Activated T-cell treated with anti-CD3 and anti-CD28 coated beads for 48 hours (primary cell): ENCODE measurements around the gene C6orf132.
"Not testable (repeated sequence)": the region's sequence is repeated elsewhere in the genome, so short reads cannot be mapped to it uniquely, and the experiment has no call there.

Experiments used
- DNase-seq: peaks from one replicate; pipeline ENCODE4 v3.0.0-alpha.2; 2020; ENCODE audit warnings: low read depth

Gene C6orf132, protein sequence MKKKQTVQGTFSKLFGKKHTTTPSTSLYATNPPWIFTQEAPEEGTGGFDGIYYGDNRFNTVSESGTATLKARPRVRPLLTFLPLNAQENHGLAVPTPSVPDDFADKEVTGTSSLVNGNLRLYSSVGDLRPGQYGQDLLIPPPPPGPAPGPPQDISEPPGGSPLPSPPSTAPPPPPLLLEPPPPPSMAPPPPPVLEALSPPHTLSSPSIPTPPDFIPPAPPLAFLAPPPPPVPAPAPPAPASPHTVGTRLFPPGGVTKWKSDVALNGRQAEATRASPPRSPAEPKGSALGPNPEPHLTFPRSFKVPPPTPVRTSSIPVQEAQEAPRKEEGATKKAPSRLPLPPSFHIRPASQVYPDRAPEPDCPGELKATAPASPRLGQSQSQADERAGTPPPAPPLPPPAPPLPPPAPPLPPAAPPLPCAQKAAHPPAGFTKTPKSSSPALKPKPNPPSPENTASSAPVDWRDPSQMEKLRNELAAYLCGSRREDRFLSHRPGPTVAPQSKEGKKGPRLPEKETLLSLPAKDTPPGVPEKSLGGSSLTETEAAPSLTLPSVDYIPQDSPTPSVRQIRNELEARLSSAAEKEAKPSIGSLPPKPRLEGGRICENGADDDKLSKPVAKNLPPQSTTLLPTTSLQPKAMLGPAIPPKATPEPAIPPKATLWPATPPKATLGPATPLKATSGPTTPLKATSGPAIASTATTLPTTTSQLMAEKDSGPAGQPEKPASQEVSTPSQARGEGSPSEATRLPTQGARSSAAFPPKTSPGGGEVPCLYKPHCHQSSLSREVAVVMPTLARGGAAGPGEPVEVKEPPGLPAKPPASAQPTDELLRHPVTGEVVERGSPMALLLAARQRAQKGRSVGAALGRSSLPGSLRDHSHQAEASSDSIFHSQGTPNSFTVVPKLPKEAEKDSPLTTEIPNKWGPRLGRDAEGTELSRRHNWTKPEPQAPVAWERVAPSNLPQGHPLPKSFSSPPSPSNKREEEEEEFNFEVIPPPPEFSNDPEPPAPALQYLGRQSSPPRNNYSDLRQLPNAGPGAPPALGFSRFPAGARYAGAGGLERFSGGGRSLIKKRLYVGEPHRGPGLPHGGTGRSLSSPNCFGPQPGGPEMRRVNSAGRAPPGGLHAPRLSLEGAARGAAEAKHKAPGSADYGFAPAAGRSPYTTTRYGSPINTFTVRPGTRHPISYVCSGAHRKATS

DNA sequence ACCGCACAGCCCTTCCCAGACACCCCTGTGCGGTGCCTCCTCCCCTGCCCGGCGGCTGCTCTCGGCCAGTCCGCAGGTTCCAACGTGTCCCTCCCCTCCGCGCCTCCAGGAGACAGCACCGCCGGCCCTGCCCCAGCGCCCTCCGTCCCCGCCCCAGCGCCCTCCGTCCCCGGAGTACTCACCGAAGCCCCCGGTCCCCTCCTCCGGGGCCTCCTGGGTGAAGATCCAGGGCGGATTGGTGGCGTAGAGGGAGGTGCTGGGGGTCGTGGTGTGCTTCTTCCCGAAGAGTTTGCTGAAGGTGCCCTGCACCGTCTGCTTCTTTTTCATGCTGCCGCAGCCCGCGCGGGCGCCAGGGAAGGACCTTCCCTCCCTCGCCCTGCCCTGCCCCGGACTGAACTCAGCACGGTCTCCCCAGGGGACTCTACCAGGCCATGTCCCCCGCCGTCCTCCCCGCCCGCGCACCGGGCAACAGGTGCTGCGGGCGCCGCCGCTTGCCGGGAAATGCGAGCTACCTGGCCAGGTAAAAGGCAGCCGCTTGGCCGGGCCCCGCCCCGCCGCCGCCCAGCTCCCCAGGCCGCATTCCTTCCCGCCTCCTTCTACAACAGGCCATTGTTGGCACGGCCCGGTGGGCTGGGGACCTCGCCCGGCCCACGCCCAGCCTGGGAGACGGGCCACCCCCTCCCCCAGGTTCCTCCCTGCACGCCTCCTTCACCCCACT lies at the start of gene C6orf132:
Gene C6orf132, minus strand, starts transcription at position 503 of the 718 bp plus-strand sequence. Its CDS starts 176 bp downstream, at position 327.
- no peak for DNase-seq

DNA sequence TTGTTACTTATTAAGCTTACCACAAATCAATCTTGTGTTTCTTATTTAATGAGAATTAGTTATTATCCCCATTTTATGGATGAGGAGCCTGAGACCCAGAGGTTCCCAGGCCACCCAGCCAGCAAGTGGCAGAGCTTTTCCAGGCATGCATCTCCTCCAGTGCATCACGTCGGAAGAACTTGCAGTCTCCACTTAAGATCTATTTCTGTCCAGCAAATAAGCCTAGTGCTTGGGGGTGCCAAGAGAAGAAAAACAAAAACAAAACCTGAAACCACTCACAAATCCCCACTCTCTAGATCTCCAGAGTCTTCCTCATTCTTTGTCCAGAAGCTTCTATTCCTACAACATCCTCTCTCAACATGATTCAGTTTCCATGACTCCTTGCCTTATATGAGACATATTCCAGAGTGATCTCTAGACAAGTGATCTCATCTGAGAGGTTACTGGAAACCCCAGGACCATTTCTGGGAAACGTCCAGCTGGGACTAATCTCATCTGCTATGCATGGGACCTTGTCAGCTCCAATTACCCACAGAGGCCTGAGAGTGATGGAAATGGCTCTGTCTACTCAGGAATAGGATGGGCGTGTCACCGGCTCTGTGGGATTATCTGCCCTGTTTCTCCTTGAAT lies 48.2 kb upstream of the C6orf132 start:
- DNase-seq: no peak

DNA sequence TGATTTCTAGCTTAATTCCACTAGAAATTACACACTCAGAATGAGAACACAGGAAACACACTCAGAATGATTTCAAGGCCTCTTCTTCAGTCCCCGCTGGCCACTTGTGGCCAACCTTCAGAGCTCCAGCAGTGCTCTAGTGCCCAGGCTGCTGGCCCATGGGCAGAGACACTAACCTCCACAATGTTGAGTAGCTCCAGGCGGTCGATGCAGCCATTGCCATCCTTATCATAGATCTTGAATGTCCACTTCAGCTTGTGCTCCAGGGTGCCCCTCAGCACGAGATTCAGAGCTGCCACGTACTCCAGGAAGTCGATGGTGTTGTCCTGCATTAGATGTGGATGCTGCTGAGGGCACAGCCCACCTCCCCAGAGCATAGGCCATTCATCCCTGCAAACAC lies 46.0 kb upstream of the C6orf132 start:
- no peak for DNase-seq

DNA sequence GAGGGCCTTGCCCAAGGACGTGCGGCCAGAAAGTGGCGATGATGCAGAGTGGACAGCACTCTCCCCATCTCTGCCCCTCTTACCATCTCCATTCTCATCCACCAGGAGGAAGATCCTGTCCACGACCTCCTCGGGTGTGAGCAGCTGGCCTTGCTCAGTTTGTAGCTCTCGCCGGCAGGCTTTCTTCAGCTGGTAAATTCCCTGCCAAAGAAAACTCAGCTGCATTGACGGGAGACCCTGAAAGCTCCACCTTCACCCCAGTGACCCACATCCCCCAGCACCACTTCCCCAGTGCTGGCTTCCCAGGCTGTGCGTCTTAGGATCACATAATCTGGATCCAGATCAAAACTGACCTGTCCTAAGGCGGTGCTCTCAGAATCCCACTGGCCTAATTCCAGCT lies 43.2 kb upstream of the C6orf132 start:
- no peak for DNase-seq

DNA sequence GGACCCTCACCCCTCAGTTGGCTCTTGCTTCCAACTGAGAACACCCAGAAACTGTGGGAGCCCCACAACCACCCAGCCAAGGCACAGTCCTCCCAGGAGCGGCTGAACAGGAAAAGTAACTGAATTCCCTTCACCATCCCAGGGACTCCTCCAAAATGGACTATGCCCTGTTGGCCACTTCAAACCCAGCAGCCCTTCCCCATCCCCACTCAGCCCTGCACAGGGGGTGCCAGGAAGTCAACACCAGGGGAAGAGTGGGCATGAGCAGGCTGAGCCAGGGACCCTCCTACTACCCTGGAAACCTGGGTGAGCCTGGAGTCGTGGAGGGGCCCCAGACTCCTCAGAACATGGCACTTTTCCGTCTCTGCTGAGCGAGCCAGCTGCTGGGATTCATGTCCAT lies 42.1 kb upstream of the C6orf132 start:
- no peak for DNase-seq

DNA sequence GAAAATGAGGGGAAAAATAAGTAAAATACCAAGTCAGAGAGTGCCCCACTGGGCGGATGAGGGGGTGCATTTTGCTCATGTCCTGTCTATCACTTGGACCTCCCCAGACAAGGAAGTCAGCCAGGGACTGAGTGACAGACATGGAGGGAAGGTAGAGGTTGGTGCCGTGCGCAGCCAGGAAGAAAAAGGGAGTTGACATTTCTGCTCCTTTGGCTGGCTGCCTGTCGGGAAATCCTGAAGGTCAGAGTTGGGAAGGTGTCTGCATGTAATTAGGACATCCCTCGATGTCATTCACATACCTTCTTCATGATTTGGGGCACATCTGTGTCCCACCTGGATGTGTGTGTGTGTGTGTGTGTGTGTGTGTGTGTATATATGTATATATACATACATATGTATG lies 39.7 kb upstream of the C6orf132 start:
- no peak for DNase-seq

DNA sequence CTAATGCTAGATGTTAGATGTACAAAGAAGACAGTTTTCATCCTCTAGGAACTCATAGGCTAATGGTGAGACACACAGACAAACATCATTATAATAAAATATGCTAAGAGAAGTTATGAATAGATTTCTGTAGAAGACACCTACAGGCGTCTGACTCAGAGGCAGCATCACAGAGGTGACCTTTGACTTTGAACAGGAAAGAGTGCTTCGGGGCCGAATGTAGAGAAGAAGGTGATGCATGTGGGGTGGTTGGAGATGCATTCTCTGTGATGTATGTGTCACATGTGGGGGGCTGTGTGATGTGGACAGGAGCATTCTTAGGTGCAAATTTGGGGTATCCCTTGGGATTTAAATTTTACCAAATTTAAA lies 37.5 kb upstream of the C6orf132 start:
- peak; percentile 13 for DNase-seq

DNA sequence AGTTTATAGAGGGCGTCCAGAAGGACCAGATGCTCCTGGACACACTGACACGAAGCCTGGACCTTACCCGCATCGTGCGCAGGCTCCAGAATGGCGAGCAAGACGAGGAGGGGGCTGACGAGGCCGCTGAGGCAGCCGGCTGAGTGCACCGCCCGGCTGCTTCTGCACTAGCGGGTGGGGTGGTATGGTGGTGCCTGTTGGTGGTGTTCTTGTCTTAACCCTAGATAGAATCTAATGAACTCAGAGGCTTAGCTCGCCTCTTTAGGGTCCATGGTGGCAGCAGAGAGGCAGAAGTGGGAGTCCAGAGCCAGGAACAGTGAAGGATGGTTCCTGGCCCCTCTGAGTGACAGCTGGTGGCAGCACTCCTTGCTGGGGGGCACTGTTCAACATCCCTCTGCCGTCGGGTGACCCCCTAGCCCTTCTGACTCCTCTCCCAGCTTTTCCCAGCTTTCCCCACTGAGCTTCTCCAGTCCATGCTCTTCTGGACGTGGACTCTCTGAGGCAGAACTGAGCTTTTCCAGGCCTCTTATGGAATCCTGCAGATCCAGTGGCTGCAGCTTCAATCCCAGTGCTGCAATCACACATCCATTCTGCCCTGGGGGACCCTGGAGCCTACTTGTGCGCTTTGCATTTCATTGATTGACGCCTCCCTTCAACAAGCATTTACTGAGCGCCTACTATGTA lies 37.0 kb upstream of the C6orf132 start:
- DNase-seq: no peak

DNA sequence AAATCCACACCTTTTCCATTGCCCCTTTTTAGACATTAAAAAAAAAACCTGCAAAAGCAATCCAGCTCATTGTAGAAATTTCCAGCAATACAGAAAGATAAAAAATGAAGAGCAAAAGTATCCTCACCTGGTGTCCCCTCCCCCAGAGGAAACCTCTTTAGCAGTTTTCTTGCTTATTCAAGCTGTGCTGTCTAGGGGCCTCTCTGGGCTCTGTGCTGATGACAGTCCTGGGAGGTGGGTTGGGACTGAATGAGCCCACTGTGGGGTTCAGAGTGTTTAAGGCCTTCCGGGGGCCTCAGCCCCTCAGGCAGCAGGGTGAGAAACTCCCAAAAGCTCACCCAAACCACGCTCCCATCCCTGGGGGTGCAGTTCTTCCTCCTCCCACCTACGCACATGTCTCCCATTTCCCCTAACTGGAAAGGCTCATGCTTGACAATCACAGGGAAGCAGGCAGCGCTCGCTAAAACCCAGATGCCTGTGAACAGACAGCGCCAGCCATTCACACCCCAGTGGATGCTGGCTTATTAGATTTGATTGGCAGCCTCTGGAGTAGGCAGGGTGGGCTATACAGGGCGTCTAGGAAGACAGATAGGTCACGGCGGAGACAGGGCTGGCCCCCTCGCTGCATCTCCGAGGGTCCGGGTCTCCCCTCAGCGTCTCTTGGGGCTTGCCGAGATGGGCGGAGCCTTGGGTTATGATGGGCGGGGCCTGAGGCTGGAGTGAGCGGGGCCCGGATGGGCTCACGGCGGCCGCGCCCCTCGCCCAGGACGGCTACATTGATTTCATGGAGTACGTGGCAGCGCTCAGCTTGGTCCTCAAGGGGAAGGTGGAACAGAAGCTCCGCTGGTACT lies 35.3 kb upstream of the C6orf132 start:
- no peak for DNase-seq

DNA sequence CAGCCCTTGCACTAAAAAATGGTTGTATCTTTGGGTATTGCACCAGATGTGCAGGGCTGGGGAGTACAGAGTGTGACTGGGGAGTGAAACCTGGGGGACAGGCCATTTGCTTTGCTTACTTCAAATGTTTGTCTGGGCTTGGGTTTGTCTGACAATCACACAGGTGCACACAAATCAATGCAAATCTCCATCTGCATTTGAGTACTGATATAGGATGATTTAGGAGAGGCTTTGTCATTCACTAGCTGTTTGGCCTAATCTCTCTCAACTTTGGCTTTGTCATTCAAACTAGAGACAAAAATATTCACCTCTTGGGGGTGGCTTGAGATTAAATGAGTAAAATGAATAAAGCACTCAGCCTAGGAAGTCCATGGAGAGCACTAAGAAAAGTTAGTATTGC lies 34.6 kb upstream of the C6orf132 start:
- DNase-seq: no peak

DNA sequence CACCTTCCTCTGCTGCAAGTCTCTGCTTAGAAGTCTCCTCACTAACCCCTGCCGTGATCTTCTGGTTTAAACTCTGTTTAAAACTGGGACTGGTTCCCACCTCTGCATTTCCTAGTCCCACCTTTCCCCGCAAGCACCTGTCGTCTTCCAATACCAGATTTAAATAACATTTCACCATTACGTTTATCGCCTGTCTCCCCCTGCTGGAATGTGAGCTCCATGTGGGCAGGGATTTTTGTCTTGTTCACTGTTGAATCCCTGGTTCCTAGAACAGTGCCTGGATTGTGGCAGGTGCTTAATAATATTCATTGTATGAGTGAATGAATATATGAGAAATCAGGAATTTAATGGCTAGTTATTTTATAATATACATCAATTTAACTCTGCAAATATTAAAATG lies 33.4 kb upstream of the C6orf132 start:
- DNase-seq: no peak

DNA sequence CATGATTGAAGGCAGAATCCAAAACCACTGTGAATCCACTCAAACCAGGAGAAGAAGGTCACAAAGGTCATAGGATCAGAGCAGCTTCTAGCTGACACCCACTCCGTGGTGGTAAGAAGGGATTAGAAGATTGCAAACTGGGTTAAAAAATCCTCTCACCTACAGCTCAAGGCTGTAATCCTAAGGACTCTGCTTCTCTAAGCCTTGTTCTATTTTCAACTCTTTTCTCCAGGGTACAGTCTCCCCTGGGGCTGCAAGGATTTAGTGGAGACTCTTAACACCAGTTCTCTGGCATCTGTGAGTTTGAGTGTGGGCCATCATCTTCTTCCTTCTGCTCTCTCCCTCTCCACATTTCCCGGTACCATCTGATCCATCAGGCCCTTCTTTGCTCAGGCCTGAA lies 30.7 kb upstream of the C6orf132 start, which contains the start of gene GUCA1A:
Gene GUCA1A, plus strand, starts transcription at position 264 of the 400 bp plus-strand sequence. CDS start 250 bp downstream, outside the sequence.
- DNase-seq: no peak

DNA sequence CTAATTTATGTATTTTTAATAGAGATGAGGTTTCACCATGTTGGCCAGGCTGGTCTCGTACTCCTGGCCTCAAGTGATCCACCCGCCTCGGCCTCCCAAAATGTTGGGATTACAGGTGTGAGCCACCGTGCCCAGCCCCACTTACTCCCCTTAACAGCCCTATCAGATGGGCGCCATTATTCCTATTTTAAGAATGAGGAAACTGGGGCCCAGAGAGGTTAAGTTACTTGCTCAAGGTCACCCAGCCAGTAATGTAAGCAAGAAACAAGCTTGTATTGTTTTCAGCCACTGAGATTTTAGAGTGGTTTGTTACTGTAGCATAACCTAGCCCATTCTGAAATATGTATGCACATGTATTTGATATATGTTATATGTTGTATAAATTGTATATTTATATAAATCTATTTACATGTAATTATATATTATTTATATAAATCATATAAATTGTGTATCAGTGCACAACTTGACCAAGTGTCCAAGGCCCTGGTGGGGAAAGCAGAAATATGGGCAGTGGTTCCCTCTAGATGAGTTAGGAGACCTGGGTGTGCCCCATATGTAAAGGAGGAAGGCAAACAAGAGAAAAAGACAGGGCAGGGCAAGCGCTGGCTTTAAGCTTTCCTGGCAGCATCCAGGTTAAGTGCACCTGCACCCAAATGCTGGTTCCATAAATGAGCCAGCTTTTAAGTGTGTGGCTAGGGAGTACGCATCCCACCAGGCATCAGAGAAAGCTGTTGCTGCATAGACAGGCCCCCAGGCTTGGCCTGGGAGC lies 29.6 kb upstream of the C6orf132 start:
- no peak for DNase-seq

DNA sequence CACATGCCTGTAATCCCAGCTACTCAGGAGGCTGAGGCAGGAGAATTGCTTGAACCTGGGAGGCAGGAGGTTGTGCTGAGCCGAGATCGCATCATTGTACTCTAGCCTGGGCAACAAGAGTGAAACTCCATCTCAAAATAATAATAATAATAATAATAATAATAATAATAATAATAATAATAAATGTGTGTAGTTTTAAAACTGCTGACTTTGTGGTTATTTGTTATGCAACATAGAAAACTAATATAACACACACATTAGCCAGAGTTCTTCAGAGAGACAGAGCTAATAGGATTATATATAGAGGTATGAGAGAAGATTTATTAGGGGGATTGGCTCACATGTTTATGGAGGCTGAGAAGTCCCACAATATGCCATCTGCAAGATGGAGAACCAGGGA lies 27.4 kb upstream of the C6orf132 start:
- DNase-seq: not testable (repeated sequence)

DNA sequence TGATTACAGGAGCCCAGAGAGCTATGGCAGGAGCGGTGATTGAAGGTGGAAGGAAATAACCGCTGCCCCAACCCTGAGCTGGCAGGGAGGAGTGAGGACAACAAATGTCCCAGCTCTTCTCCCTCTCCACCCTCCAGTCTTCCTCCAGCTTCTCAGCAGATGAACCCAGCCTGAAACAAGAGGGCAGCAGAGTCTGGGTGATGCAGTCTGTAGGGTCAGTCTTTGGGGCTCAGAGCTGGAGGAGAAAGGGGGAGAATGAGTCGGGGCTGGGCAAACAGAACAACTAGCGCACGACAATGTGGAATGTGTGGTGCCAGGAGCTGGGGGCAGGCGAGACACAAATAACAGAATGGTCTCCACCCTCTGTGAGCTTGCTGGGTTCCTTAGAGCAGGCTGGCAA lies 26.2 kb upstream of the C6orf132 start:
- no peak for DNase-seq

DNA sequence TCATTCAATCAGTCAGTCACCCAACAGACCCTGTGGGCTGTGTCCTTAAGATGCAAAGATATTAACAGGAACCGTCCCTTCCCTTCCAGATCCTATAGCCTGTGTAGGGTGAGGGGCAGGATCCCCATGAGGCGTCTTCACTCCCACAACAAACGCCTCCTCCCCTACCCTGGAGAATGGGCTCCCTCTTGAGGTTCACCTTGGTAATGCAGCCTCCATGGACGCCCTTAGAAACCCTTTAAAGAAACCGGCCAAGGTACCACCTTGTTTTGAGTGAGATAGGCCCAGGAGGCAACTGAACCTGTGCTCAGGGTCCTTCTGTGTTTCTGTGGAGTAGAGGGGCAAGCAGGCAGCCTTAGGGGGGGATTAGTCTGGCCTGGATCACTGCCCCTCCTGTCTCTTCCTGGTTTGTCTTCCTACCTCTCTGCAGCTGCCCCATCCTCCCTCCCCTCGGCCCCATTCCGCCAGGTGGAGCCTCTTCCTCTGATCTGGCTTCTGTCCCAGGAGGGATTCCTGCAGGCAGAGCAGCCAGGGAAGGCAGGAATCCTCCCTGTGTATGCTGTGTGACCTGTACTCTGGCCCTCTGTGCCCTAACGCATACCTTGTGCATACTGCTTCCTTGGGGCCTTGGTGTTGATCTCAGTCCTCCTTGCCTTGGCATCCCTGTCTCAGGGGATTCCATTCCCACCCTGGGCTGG lies 24.2 kb upstream of the C6orf132 start:
- peak; percentile 63 for DNase-seq

DNA sequence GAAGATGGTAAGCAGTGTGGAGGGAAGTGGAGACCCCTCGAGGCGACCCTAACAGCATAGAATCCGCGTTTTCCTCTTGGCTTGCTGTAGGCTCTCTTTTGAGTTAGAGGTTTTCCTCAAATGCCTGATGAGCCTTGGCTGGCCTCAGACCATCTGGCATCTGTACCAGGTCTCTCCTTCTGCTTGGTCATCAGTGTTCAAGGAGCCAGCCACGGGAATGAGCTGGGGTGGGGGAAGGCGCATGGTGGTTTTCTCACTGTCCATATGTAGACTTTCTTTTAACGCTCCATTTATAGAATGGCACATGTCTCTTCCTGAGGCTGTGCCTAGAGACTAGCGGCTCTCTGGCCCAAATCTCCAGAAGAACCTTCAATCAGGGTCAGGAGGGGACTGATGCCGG lies 22.6 kb upstream of the C6orf132 start:
- DNase-seq: no peak

DNA sequence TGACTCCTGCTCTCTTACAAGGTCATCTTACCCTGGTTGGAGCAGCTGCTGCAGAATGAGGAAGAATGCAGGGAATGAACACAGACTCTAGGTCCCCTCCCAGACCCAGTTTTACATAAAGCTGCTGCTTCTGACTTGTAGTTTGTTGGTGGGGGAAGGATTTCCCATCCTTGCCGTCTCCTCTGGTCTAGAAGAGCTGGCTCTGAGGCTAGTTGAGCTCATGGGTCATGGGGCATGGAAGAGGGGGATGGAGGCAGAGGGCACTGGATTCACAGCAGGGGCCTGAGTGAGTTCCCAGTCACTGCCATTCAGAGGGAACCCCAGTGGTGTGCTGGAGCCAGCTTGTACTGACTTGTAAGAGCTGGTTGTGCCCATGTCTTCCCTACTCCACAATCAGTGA lies 21.6 kb upstream of the C6orf132 start:
- no peak for DNase-seq
